ENCODE results near the gene NRXN2.
"Not testable (repeated sequence)": the region's sequence is repeated elsewhere in the genome, so short reads cannot be mapped to it uniquely, and the experiment has no call there.

NRXN2 gene

GRCh38 chr11:64605656-64606585 is 117.1 kb downstream of the NRXN2 start:
- no peak for DNase-seq (ENCODE audit: low read depth, low spot score)

DNA sequence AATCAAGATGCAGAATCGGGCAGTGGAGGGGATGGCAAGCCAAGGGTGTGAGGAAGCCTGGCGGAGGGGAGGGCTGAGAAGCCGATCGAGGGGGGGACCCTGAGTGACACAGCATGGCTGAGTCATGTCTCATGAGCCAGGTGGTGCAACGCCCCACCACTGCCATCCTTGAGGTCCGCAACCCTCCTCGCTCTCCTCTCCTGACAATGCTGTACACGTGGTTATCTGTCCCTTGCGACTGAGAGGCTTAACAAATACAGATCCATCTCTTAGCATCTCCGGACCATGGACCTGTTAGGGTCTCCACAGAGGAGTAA is 117.8 kb downstream of the NRXN2 start:
- DNase-seq (ENCODE audit: low read depth, low spot score): no peak

- DNase-seq (ENCODE audit: low read depth, low spot score): no peak
These were observed 118.3 kb downstream of the NRXN2 start for GRCh38 chr11:64604458-64605243.

DNA sequence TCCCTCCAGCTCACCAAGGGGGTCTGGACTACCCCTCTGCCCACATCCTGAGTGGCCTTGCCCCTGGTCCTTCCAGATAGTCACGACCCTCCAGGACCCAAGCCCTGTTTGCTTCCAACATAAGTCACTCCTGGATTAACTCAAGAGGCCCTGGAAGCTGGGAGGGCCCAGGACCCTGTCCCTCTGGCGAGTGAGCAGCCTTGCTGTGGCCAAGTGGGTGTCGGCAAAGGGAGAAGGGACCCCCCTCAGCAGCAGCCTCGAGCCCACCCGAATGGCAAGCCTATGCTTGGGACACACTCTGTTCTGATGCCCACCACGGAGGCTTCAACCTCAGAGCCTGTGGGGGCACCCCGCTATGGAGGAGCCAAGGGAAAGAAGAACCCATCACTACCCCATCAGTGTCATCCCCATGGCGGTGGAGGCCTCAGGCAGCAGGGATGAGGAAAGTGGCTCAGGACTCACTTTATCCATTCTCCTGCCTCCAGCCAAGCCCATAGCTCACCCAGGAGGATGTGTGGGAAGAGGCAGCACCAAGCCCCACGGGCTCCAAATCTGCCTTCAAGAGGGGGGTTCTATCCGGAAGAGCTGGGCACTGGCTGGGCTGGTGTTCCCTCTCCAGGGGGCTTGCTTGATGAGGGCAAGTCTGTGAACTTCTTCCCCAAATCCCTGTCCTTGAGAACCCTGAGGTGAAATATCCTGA is 119.4 kb downstream of the NRXN2 start:
- no peak for DNase-seq (ENCODE audit: low read depth, low spot score)

GRCh38 chr11:64602466-64603070 is 120.4 kb downstream of the NRXN2 start:
- no peak for DNase-seq (ENCODE audit: low read depth, low spot score)

DNA sequence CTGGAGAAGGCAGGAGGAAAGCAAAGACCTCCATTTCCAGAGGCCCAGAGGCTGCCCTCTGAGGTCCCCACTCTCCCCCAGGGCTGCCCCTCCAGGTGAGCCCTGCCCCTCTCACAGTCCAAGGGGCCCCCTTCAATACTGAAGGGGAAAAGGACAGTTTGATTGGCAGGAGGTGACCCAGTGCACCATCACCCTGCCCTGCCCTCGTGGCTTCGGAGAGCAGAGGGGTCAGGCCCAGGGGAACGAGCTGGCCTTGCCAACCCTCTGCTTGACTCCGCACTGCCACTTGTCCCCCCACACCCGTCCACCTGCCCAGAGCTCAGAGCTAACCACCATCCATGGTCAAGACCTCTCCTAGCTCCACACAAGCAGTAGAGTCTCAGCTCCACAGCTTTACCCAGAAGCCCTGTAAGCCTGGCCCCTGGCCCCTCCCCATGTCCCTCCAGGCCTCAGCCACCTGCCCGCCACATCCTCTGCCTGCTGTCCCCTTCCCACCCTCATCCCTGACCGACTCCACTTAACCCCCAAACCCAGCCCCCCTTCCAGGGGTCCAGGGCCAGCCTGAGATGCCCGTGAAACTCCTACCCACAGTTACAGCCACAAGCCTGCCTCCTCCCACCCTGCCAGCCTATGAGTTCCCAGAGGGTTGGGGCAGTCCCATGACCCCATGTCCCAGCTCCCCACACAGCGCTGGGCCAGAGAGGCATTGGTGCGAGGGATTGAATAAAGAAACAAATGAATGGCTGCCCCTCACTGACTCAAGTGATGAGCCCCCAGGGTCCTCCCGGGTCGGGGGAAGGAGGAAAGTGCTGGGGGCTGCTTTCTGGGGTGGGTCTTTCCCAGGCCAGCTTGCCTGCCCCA is 121.2 kb downstream of the NRXN2 start:
- no peak for DNase-seq (ENCODE audit: low read depth, low spot score)

DNA sequence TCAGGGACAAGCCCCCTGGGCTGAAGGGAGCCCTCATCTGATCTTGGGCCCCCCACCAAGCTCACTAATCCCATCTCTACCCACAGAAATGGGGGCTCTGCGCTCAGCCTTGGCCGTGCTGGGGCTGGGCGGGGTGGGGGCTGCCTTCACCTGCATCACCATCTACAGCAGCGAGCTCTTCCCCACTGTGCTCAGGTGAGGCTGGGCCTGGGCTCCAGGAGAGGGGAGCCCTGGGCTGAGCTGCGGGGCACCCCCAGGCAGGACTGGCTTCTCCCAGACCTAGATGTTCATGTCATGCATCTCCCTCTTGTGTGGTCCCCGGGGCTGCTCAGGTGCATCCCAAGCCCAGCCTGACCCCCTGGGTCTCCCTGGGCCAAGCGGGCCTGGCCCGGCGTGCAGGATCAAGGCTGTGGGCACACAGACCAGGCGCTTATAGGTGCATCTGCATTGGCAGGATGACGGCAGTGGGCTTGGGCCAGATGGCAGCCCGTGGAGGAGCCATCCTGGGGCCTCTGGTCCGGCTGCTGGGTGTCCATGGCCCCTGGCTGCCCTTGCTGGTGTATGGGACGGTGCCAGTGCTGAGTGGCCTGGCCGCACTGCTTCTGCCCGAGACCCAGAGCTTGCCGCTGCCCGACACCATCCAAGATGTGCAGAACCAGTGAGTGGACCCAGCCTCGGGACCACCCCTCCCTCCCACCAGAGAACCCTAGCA is 122.6 kb downstream of the NRXN2 start:
- no peak for DNase-seq (ENCODE audit: low read depth, low spot score)

GRCh38 chr11:64599698-64600211 is 123.2 kb downstream of the NRXN2 start:
- DNase-seq (ENCODE audit: low read depth, low spot score): no peak

DNA sequence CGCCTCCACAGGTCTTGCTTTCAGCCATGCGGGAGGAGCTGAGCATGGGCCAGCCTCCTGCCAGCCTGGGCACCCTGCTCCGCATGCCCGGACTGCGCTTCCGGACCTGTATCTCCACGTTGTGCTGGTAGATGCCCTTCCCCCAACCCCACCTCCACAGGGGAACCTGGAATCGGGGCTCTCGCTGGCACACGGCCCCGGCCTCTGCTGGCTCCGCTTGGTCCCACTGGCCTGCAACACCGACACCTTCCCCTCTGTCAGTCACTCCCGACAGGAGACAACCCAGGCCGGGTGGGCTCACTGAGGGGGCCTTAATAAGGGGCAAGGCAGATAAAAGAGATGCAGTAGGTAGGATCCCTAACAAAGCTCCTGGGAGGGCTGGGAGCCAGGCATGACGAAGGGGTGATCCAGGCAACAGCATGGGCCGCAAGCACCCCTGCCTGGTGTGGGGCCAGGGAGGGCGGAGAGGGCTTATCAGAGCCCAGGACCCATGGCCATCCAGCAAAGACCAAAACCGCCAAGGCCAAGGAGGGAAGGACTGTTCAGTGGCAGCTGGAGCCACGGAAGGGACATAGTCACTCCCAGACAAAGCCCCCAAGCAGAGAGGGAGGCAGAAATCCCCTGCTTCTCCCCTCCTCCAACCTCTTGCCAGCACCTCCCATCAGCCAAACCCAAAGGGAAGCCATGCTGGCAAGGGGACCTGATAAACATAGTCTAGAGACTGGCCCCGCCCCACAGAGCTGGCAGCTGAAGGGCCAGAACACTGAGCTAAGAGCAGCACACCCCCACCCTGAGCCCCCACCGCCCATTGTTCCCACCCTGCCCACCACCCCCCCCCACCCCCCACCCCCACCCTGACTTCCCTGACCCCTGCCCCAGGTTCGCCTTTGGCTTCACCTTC is 124.0 kb downstream of the NRXN2 start:
- DNase-seq (ENCODE audit: low read depth, low spot score): no peak

GRCh38 chr11:64598106-64598796 is 124.7 kb downstream of the NRXN2 start:
- no peak for DNase-seq (ENCODE audit: low read depth, low spot score)

DNA sequence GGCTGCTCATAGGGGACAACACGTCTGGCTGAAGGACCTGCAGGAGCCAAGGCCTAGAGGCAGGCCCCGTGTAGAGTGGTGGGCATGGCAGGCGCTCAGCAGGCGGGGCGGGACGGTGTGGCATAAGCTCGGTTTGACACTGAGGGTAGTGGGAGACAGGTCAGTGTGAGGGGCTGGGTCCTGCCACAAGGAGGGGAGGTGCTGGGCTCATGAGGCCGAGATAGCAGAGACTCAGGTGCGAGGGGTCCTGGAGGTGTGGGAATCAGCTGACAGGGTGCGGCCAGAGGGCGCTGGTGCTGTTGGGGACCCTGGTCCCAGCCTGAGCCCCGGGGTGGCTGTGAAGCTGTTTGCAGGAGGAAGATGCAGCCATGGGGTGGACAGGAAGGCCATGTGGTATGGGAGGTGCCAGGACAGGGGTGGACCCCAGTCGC is 125.3 kb downstream of the NRXN2 start:
- no peak for DNase-seq (ENCODE audit: low read depth, low spot score)

- not testable (repeated sequence) for DNase-seq (ENCODE audit: low read depth, low spot score)
These were observed 127.1 kb downstream of the NRXN2 start for GRCh38 chr11:64595922-64596321.

DNA sequence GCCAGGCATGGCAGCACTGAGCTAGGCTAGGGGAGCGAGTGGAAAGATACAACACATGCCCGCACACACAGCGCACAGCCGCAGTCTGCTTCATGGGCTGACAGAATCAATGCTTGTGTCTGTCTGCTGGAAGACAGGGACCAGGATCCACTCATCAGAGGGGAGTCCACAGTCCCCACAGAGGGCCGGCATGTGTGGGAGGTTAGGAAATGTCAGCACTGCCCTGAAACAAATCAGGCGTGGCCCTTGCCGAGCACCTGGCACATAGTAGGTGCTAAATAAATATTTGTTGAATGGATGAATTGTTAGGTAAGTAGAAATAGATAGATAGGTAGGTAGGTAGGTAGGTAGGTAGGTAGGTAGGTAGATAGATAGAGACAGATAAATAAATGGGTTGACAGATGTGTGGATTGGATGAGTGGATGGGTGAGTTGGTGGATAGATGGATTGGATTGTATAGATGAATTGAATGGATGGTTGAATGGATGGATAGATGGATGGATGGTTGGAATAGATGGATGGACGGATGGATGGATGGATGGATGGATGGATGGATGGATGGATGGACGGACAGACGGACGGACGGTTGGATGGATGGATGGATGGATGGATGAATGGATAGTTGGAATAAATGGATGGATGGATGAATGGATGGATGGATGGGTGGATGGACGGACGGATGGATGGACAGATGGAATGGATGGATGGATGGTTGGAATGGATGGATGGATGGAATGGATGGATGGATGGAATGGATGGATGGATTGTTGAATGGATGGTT is 128.6 kb downstream of the NRXN2 start:
- DNase-seq (ENCODE audit: low read depth, low spot score): no peak

DNA sequence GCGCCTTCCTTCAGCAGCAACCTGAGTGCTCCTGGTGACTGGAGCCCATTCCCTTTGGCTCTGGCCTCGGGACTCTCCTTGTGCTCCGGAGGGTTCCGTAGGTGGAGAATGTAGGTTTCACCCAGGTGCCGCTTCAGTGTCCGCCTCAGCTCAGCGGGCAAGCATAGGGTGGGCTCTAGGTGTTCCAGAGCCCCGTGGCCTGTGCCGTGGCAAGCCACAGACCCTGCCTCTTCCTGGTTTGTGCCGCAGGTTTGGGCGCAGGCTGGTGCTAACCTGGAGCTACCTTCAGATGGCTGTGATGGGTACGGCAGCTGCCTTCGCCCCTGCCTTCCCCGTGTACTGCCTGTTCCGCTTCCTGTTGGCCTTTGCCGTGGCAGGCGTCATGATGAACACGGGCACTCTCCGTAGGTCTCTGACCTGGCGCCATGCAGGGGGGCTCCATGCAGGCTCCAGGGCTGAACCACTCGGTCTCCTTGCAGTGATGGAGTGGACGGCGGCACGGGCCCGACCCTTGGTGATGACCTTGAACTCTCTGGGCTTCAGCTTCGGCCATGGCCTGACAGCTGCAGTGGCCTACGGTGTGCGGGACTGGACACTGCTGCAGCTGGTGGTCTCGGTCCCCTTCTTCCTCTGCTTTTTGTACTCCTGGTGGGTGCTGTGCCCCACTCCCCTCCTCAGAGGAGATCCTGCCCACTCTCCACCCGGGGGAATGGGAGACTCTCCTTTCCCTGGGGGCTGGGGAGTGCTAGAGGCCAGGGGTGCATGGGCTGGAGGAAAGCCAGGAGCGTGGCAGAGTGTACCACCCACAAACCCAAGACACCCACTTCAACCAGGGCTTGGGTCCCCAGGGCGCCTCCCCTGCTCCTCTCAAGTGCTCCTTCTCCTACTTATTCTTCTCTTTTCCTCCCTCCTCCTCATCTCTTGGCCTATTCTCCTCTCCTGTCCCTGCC is 129.6 kb downstream of the NRXN2 start:
- no peak for DNase-seq (ENCODE audit: low read depth, low spot score)

GRCh38 chr11:64592656-64593055 is 130.3 kb downstream of the NRXN2 start:
- no peak for DNase-seq (ENCODE audit: low read depth, low spot score)

DNA sequence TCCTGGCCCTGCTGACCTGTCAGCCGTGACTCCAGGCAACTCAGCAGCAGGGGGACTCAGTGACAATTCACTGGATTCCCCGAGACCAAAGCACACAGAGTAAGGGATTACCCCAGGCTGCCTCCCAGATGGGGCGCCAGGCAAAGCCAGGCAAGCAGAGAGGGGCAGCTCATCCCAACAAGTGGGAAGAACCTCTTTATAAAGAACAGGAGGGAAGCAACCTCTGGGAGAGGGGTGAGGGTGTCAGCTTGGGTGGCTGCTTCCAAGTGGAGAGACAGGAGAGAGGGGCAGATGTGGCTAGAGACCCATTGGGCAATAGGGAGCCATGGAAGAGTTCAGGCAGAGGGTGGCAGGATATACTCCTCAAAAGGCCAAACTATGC is 130.8 kb downstream of the NRXN2 start:
- DNase-seq (ENCODE audit: low read depth, low spot score): no peak

Data from astrocyte of the hippocampus (primary cell).